Retina (tissue), 1 donor: ENCODE measurements around the gene ITIH2.
"Not testable (repeated sequence)": the region's sequence is repeated elsewhere in the genome, so short reads cannot be mapped to it uniquely, and the experiment has no call there.

Source experiments
- DNase-seq: peaks from one replicate; pipeline ENCODE4 v3.0.0-alpha.2; 2016

Gene ITIH2

GRCh38 chr10:7700577-7701125, 2.5 kb upstream of the ITIH2 start:
- no peak for DNase-seq

DNA sequence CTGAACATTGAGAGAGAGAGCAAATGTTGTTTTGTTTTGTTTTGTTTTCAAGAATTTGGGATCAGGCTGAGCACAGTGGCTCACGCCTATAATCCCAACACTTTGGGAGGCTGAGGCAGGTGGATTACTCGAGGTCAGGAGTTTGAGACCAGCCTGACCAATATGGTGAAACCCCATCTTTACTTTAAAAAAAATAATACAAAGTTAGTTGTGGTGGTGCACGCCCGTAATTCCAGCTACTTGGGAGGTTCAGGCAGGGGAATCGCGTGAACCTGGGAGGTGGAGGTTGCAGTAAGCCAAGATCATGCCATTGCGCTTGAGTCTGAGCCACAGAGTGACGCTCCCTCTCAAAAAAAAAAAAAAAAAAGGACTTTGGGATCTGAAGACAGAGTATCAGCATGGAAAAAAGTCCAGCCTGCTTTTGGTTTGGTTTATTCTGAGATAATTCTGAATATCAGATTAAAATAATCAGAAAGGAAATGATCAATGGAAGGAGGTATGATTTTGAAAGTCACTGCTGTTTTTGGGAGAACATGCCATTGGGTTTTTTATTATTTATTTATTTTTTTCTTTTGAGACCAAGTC, 1.9 kb upstream of the ITIH2 start:
- no peak for DNase-seq

- no peak for DNase-seq
These were observed 766 bp upstream of the ITIH2 start for GRCh38 chr10:7702288-7702812.

GRCh38 chr10:7704071-7705016, 1.2 kb downstream of the ITIH2 start:
- DNase-seq: no peak

DNA sequence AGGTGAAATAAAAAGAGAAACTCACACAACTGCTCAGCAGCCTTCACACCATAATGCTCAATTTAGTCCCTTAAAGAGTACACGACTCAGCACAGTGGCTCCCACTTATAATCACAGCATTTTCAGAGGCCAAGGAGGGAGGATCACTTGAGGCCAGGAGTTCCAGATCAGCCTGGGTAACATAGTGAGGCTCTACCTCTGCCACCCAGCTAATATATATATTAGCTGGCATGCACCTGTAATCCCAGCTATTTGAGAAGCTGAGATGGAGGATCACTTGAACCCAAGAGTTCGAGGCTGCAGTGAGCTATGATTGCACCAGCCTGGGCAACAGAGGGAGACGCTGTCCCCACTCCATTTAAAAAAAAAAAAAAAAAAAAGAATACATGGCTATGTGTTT, 2.2 kb downstream of the ITIH2 start:
- DNase-seq: no peak

DNA sequence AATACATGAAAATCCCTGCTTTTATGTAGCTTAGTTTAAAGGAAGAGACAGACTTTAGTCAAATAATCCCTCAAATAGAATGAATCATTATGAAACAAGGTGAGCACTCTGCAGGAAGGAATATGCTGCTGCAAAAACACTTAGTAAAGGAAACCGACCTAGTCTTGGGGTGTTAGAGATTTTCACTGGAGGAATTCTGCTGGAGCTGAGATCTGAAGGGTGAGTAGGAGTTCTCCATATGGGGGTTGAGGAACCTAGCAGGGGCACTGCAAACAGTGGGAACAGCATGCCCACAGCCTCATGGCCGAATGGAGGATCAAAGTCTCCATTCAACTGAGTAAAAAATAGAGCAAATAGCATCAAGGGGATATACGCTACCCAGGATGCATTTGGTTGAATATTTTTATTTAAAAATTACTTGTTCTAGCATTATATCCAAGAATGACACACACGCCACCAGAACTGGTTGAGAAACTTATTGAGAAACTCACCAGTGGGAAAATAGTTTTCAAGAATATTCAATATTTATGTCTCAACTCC, 3.5 kb downstream of the ITIH2 start:
- no peak for DNase-seq

DNA sequence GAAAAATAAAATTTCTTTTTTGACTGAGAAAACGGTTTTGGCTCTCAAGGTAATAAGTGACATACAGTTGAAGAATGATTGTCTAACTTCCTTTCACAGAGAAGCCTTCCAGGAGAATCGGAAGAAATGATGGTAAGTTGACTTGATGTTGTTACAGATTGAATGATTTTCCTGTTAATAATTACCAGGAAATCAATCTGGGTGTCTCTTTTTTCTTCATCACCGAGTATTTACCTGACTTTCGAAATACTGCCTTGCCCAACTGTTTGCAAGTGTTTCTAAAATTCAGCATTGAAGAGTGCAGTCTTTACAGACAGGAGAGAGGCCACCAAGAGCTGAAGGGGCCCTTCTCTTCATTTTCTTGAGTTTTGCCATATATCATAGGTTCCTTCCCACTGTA, 4.0 kb downstream of the ITIH2 start:
- DNase-seq: no peak

DNA sequence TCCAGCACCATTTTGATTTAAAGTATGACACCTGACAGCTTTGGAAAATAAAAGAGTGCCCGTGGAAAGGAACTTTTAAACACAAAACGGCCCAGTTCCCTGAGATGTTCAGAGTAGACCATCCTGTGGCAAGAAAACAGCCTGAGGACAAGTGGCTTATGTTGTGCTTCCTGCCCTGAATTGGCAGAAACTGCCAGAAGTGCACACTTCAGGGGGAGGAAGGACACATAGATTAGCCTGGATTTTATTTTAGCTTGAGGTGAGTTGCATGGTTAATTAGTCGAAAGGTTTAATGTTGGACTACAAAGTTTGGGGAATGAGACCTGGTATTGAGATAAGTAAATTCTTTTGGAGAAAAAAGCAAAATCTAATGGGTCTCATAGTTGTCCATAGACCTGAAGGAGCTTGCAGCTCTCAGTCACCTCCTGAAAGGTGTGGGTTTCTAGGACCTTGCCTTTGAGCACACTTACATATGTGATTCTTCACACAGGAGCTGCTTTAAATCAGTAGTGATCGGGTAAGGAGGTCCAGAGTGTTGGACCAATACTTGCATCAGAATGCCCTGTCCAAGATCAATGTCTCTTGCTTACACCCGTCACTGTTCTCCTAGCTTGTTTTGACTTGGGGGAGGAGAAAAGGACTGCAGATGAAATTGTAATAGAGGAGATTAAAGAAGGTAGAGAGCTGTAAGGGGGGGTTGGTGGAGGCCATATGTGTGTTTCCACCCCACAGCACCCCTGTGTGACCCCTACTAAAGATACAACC, 4.9 kb downstream of the ITIH2 start:
- DNase-seq: no peak

DNA sequence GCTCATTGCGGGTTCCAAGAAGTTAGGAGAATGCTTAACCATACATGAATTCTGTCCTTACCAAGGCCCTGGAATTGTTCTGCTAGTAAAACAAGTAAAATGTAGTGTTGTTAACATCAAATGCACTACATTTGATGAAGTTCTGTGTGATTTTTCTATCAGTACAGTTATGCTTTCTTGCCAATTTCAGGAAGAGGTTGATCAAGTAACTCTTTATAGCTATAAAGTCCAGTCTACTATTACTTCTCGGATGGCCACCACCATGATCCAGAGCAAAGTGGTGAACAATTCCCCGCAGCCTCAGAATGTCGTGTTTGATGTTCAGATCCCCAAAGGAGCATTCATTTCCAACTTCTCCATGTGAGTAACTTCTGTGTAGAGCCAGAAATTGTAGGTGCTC, 5.7 kb downstream of the ITIH2 start:
- DNase-seq: no peak

DNA sequence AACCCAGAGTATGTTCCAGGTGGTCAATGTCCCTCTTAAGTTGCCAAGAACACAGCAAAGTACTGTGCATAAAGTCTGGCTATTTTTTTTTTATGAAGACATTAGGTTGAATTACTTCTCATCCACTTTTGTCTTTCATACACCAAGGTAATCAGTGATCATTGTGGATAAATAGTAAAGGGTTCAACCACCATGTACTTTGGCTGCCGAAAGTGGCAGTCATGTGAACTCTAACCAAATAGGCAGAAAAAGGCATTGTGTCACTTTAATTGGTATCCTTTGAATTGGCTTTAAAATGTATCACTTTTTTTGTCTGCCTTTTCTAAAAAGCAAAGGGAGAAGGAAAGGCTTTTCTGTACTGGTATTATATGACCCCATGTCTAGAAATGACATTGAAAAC, 7.3 kb downstream of the ITIH2 start:
- no peak for DNase-seq

DNA sequence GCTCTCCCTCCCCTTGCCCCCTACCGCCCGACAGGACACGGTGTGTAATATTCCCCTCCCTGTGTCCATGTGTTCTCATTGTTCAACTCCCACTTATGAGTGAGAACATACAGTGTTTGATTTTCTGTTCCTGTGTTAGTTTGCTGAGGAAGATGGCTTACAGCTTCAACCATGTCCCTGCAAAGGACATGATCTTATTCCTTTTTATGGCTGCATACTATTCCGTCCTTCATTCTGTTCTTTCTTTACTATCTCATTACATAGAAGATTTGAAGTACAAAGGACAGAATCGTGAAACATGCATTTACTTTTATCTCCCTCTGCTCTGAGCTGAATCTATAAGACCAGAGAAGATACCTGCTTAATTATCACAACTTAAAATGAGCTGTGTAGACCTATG, 8.0 kb downstream of the ITIH2 start:
- DNase-seq: not testable (repeated sequence)

DNA sequence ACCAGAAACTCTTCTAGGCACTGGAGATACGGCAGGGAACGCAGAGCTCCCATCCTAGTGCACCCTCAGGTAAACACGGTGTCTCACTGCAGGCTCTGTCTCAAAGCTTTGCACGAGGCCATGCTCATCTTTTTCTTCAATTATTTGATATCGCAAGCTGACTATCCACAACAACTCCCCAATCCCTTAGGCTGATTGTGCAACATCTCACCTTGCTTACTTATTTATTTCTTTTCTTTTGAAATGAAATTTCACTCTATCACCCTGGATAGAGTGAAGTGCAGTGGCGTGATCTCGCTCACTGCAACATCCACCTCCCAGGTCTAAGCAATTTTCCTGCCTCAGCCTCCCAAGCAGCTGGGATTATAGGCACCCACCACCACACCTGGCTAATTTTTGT, 12.4 kb downstream of the ITIH2 start:
- no peak for DNase-seq

- DNase-seq: no peak
These were observed 14.7 kb downstream of the ITIH2 start for GRCh38 chr10:7717767-7718166.

DNA sequence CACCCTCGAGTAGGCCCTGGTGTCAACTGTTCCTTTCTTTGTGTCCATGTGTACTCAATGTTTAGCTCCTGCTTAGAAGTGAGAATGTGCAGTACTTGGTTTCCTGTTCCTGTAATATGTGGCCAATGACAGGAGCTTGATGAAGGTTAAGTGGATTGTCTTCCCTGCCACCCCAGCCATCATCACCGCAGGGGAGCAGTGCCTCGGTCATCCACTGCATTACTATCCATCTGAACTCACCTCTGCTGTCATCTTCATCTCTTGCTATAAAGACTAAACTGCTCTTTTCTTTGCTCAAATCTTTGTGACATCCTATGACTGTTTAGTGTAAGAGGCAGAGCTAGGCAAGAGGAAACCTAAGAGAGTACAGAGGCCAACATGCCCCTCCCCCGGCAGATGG, 15.6 kb downstream of the ITIH2 start:
- no peak for DNase-seq

DNA sequence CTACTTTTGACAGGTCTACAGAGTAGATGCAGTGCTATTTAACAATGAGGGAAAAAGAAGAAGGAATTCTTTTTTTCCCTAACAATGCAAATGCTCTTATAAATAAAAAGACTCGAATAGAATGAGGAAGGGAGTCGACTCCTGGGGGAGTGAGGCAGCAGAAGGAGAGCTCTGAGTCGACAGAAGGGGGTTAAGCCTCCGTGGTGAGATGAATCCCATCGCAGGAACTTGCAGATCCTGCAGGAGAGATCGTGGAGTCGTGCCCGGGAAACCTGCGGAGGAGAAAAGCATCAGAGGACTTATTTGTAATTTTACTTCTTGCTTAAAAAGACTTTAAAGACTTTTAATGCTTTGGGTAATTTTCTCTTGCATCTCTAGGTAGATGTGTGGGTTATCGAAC, 17.4 kb downstream of the ITIH2 start:
- DNase-seq: no peak

GRCh38 chr10:7722927-7723529, 19.9 kb downstream of the ITIH2 start:
- no peak for DNase-seq

GRCh38 chr10:7734821-7735220, 31.7 kb downstream of the ITIH2 start:
- DNase-seq: no peak

DNA sequence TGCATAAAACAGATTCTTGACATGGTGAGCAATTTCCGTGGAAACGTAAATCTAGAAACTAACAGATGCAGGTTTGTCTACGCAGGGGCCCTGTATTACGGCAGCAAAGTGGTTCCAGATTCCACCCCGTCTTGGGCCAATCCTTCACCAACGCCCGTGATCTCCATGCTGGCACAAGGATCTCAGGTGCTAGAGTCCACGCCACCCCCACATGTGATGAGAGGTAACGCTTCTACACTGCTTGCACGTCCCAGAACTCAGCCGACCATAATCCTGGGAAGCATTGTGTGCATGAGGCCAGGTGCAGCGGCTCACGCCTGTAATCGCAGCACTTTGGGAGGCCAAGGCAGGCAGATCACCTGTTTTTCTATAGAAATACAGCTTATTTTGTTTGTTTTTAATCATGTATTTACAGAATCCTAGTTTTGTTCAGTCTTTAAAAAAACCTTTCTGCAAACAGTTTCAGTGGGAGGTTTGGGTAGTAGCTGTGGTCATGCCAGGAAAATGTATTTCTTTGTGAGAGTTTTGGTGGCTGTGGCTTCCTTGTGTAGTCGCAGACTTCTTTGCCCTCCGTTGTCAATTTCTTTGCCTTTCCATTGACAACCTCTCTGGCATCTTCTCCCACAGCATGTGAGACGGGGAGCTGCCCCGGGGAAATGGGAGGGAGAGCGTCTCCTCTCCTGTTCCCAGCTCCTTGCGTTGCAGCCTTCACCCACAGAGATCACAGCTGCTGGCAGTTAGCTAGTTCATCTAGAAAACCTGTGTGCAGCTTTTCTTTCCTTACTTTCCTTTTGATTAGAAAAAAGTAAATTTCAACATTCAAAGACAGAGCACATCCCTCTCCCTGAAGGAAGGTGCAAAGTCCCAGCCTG, 35.7 kb downstream of the ITIH2 start:
- no peak for DNase-seq

- DNase-seq: no peak
These were observed 41.2 kb downstream of the ITIH2 start for GRCh38 chr10:7744307-7744706.

- DNase-seq: not testable (repeated sequence)
These were observed 45.5 kb downstream of the ITIH2 start for GRCh38 chr10:7748637-7749036.

GRCh38 chr10:7750222-7750621, 47.1 kb downstream of the ITIH2 start:
- DNase-seq: no peak
